ENCODE data around the gene STK32C.

Gene STK32C

GRCh38 chr10:132282667-132283603, 24.8 kb downstream of the STK32C start:
- no peak for DNase-seq (ENCODE audit: low read depth in 2 of 2)

GRCh38 chr10:132281915-132282666, 25.7 kb downstream of the STK32C start:
- no peak for DNase-seq (ENCODE audit: low read depth in 2 of 2)

GRCh38 chr10:132280646-132281074, 27.1 kb downstream of the STK32C start:
- DNase-seq (ENCODE audit: low read depth in 2 of 2), result no peak

GRCh38 chr10:132279873-132280645, 27.7 kb downstream of the STK32C start:
- no peak for DNase-seq (ENCODE audit: low read depth in 2 of 2)

GRCh38 chr10:132277311-132277741, 30.4 kb downstream of the STK32C start:
- DNase-seq (ENCODE audit: low read depth in 2 of 2), result no peak

- DNase-seq (ENCODE audit: low read depth in 2 of 2), result no peak
Observed at GRCh38 chr10:132276706-132277105, 31.0 kb downstream of the STK32C start.

- no peak for DNase-seq (ENCODE audit: low read depth in 2 of 2)
Observed at GRCh38 chr10:132276179-132276675, 31.5 kb downstream of the STK32C start.

- DNase-seq (ENCODE audit: low read depth in 2 of 2), result no peak
Observed at GRCh38 chr10:132275426-132276178, 32.1 kb downstream of the STK32C start.

- DNase-seq (ENCODE audit: low read depth in 2 of 2), result no peak
Observed at GRCh38 chr10:132274986-132275385, 32.8 kb downstream of the STK32C start.

GRCh38 chr10:132274581-132274980, 33.2 kb downstream of the STK32C start:
- no peak for DNase-seq (ENCODE audit: low read depth in 2 of 2)

GRCh38 chr10:132273966-132274365, 33.8 kb downstream of the STK32C start:
- no peak for DNase-seq (ENCODE audit: low read depth in 2 of 2)

GRCh38 chr10:132273304-132273944, 34.3 kb downstream of the STK32C start:
- no peak for DNase-seq (ENCODE audit: low read depth in 2 of 2)

GRCh38 chr10:132272231-132272971, 35.3 kb downstream of the STK32C start:
- no peak for DNase-seq (ENCODE audit: low read depth in 2 of 2)

- no peak for DNase-seq (ENCODE audit: low read depth in 2 of 2)
Observed at GRCh38 chr10:132271458-132272230, 36.1 kb downstream of the STK32C start.

GRCh38 chr10:132270721-132271457, 36.9 kb downstream of the STK32C start:
- no peak for DNase-seq (ENCODE audit: low read depth in 2 of 2)

- no peak for DNase-seq (ENCODE audit: low read depth in 2 of 2)
Observed at GRCh38 chr10:132270256-132270655, 37.5 kb downstream of the STK32C start.

GRCh38 chr10:132269266-132270230, 38.2 kb downstream of the STK32C start:
- no peak for DNase-seq (ENCODE audit: low read depth in 2 of 2)
